Chondrocyte (in vitro differentiated cells): ENCODE data around the gene TLE3. TPM values are rescaled to one million over a fixed set of nuclear protein-coding genes. Genes with fewer than 3 reads are reported as not detected.
"Not testable (repeated sequence)": the region's sequence is repeated elsewhere in the genome, so short reads cannot be mapped to it uniquely, and the experiment has no call there.

Experiments
- DNase-seq: peaks from one replicate; pipeline ENCODE4 v3.0.0; 2021; ENCODE audit warnings: mixed read lengths, low spot score
- H3K27ac Mint-ChIP-seq: one replicate; pipeline ENCODE4 v1.8.0; 2021; ENCODE audit warnings: mild to moderate bottlenecking, moderate library complexity, mixed read lengths; ENCODE audit not compliant: unreplicated experiment
- H3K27me3 Mint-ChIP-seq: 2 replicates; pipeline ENCODE4 v1.8.0; 2021; ENCODE audit warnings: low read depth, mixed read lengths
- H3K36me3 Mint-ChIP-seq: 2 replicates; pipeline ENCODE4 v1.8.0; 2021; ENCODE audit warnings: low read depth, mixed read lengths
- H3K4me1 Mint-ChIP-seq: 2 replicates; pipeline ENCODE4 v1.8.0; 2021; ENCODE audit warnings: low read depth, mild to moderate bottlenecking, mixed read lengths
- H3K4me3 Mint-ChIP-seq: one replicate; pipeline ENCODE4 v1.8.0; 2021; ENCODE audit warnings: mild to moderate bottlenecking, moderate library complexity, mixed read lengths; ENCODE audit not compliant: unreplicated experiment
- H3K9me3 Mint-ChIP-seq: 2 replicates; pipeline ENCODE4 v1.8.0; 2021; ENCODE audit warnings: low read depth, mixed read lengths
- total RNA-seq: library from RNA; stranded (reverse); gene quantifications from 3 replicates; pipeline ENCODE4 v1.2.1, GENCODE V29; 2021
- TF ChIP-seq, protein P1 (sequence below): fragments of 200-600 bp; sonication (generic); IDR thresholded peaks from 2 replicates; pipeline ENCODE4 v1.5.0; 2021; ENCODE audit warnings: antibody characterized with exemption, mild to moderate bottlenecking, moderate library complexity

The TLE3 gene
- total RNA-seq, 1 donor from 2014 or later, result 53.4 TPM

DNA sequence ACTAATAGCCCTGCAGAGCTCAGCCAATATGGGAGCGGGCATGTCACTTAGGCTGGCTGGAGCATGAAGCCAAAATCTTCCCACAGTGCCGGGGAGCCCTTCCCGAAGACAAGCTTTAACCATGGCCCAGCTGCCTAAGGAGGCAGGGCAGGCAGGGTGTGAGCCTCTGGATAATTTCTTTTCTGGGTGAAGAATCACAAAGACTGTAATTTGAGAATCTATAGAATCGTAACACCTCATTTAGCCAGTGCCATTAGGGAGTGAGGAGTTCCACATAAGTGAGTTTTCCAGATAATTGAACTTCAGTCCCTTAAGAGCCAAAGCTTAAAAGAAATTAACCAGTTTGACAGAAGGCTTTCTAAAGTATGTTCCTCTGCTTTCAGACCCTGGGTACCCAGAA is 40.2 kb upstream of the TLE3 start:
- Mint-ChIP-seq H3K9me3 (no peaks in the 10 kb centered on the region), H3K4me1 (peaks cover 30% of the 10 kb centered on the region), H3K36me3 (no peaks in the 10 kb centered on the region), H3K4me3 (no peak overlapping the region), H3K27ac (no peak overlapping the region), H3K27me3 (peaks cover 40% of the 10 kb centered on the region)
- TF ChIP-seq, protein P1, sequence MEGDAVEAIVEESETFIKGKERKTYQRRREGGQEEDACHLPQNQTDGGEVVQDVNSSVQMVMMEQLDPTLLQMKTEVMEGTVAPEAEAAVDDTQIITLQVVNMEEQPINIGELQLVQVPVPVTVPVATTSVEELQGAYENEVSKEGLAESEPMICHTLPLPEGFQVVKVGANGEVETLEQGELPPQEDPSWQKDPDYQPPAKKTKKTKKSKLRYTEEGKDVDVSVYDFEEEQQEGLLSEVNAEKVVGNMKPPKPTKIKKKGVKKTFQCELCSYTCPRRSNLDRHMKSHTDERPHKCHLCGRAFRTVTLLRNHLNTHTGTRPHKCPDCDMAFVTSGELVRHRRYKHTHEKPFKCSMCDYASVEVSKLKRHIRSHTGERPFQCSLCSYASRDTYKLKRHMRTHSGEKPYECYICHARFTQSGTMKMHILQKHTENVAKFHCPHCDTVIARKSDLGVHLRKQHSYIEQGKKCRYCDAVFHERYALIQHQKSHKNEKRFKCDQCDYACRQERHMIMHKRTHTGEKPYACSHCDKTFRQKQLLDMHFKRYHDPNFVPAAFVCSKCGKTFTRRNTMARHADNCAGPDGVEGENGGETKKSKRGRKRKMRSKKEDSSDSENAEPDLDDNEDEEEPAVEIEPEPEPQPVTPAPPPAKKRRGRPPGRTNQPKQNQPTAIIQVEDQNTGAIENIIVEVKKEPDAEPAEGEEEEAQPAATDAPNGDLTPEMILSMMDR, result no peak
- no peak for DNase-seq

DNA sequence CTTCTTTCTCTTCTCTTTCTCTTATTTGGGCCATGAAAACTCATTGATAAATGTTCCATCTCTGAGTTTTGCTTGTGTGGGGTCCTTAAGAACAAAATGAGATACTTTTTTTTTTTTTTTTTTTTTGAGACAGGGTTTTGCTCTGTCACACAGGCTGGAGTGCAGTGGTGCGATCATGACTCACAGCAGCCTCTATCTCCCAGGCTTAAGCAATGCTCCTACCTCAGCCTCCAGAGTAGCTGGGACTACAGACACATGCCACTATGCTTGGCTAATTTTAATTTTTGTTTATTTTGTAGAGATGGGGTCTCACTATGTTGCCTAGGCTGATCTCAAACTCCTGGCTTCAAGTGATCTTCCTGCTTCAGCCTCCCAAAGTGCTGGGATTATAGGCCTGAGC is 39.3 kb upstream of the TLE3 start:
- peaks cover 47% of the 10 kb centered on the region for H3K27me3 Mint-ChIP-seq
- H3K4me3 Mint-ChIP-seq, H3K9me3 Mint-ChIP-seq, H3K36me3 Mint-ChIP-seq, H3K27ac Mint-ChIP-seq, DNase-seq: not testable (repeated sequence)
- H3K4me1 Mint-ChIP-seq, result peaks cover 20% of the 10 kb centered on the region

DNA sequence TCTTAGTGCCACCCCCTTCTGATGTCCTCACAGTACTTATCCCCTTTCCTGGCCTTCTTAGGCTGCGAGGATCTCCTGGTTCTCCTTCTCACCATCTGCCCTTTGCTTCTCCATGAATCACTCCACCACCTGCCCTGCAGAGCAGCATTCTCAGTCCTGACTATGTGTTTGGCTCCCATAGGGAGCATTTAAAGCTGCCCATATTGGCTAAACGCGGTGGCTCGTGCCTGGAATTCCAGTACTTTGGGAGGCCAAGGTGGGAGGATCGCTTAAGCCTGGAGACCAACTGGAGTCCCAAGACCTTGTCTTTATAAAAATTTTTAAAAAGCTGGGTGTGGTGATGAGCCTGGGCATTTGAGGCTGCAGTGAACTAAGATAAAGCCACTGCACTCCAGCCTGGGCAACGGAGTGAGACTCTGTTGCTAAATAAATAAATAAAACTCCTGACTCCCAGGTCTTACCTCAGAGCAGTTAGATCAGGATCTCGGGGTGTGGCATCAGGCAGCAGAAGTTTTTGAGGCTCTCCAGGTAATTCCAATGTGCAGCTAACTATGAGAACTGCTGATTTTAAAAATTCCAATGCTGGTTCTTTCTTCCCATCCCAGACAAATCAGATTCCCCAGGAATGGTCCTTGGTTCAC is 36.2 kb upstream of the TLE3 start:
- no peaks in the 10 kb centered on the region for H3K9me3 Mint-ChIP-seq
- H3K4me1 Mint-ChIP-seq, result no peaks in the 10 kb centered on the region
- TF ChIP-seq, protein P1, result no peak
- no peak overlapping the region for H3K4me3 Mint-ChIP-seq
- no peak overlapping the region for H3K27ac Mint-ChIP-seq
- H3K27me3 Mint-ChIP-seq, result peaks cover 44% of the 10 kb centered on the region
- no peak for DNase-seq
- no peaks in the 10 kb centered on the region for H3K36me3 Mint-ChIP-seq

DNA sequence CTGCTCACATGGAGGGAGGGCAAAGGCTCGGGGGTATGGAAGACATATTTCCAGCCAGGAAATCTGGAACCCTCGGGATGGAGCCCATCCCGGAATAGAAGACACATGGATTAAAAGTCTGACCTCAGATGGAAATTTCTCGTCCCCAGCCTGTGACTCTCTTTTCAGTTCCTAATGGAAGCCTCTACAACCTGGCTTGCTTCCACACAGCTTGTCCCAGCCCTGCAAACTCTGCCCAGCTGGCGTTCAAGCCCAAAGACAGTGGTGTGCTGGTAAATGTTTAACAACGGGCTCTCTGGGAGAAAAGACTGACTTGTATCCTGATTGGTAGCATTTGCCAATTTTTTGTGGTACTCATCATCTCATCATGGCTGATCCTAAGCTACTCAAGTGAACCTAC is 35.6 kb upstream of the TLE3 start:
- Mint-ChIP-seq H3K4me1 (no peaks in the 10 kb centered on the region), H3K36me3 (no peaks in the 10 kb centered on the region), H3K27ac (no peak overlapping the region), H3K9me3 (no peaks in the 10 kb centered on the region), H3K4me3 (no peak overlapping the region), H3K27me3 (peaks cover 39% of the 10 kb centered on the region)
- DNase-seq, result no peak
- TF ChIP-seq, protein P1, result no peak

DNA sequence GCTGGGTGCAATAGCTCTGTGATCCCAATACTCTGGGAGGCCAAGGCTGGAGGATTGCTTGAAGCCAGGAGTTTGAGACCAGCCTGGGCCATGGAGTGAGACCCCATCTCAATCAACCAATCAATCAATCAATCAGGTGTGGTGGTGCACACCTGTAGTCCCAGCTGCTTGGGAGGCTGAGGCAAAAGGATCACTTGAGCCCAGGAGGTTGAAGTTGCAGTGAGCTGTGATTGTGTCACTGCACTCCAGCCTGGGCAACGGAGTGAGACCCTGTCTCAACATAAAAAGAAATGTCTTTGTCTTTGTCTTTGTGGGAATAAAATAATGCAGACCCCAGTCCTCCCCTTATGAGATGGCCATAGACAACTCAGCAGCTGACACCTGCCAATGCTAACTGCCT is 34.9 kb upstream of the TLE3 start:
- Mint-ChIP-seq H3K27ac (no peak overlapping the region), H3K4me3 (no peak overlapping the region), H3K9me3 (no peaks in the 10 kb centered on the region), H3K4me1 (no peaks in the 10 kb centered on the region), H3K27me3 (peaks cover 38% of the 10 kb centered on the region), H3K36me3 (no peaks in the 10 kb centered on the region)
- no peak for DNase-seq
- TF ChIP-seq, protein P1, result no peak

DNA sequence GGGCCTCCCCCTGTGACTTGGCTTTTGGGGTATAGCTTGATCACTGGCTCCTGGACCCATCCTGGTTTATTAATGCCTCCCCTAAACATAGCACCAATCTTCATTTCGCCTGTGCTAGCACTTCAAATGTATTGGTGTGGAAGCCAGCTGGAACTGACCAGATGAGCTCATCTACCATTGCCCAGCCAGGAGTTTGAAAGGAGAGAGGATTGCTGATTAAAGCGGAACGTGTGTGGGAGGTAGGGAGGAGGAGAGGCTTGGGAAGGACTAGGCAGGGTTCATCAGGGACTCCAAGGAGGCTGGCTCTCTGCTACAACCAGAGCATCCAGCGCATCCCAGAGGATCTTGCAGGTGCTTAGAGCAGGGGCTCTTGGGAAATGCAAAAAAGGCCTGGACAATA is 34.4 kb upstream of the TLE3 start:
- Mint-ChIP-seq H3K27ac (no peak overlapping the region), H3K27me3 (peaks cover 38% of the 10 kb centered on the region), H3K36me3 (no peaks in the 10 kb centered on the region), H3K4me1 (peaks cover 3% of the 10 kb centered on the region), H3K4me3 (no peak overlapping the region), H3K9me3 (no peaks in the 10 kb centered on the region)
- DNase-seq, result no peak
- TF ChIP-seq, protein P1, result no peak
